Mesendoderm (in vitro differentiated cells): ENCODE data around the gene SULF2.

Source experiments
- DNase-seq: peaks from one replicate; pipeline ENCODE4 v3.0.0; 2013
- H2AK5ac ChIP-seq: 2 replicates; pipeline ENCODE4 v1.6.1; 2013; ENCODE audit warnings: low read length, inconsistent platforms
- H2BK120ac ChIP-seq: 2 replicates; pipeline ENCODE4 v1.6.1; 2013; ENCODE audit warnings: low read depth, mild to moderate bottlenecking, low read length, moderate library complexity, mixed read lengths
- H2BK15ac ChIP-seq: replicated peaks from 2 replicates; pipeline ENCODE4 v1.6.1; 2013; ENCODE audit warnings: low read depth, mild to moderate bottlenecking, moderate library complexity
- H2BK5ac ChIP-seq: 2 replicates; pipeline ENCODE4 v1.6.1; 2013; ENCODE audit warnings: low read length, inconsistent platforms
- H3K18ac ChIP-seq: 2 replicates; pipeline ENCODE4 v1.6.1; 2013; ENCODE audit warnings: mild to moderate bottlenecking, low read length, mixed read lengths
- H3K23ac ChIP-seq: one replicate; pipeline ENCODE4 v1.6.1; 2013; ENCODE audit warnings: low read length
- H3K27ac ChIP-seq: 2 replicates; pipeline ENCODE4 v1.5.1; 2013; ENCODE audit warnings: low read depth, mild to moderate bottlenecking, inconsistent platforms, low read length, moderate library complexity
- H3K27me3 ChIP-seq: 2 replicates; pipeline ENCODE4 v1.6.1; 2013; ENCODE audit warnings: low read length, control low read depth, mild to moderate bottlenecking, inconsistent platforms; ENCODE audit not compliant: insufficient read depth, poor library complexity
- H3K36me3 ChIP-seq: 2 replicates; pipeline ENCODE4 v1.6.1; 2013; ENCODE audit warnings: low read length, inconsistent platforms; ENCODE audit not compliant: control insufficient read depth, insufficient read depth
- H3K4ac ChIP-seq: one replicate; pipeline ENCODE4 v1.6.1; 2013; ENCODE audit warnings: low read depth, mild to moderate bottlenecking, low read length, moderate library complexity
- H3K4me1 ChIP-seq: 2 replicates; pipeline ENCODE4 v1.6.1; 2013; ENCODE audit warnings: low read depth, low read length, inconsistent platforms; ENCODE audit not compliant: control insufficient read depth
- H3K4me2 ChIP-seq: 2 replicates; pipeline ENCODE4 v1.6.1; 2013; ENCODE audit warnings: low read length
- H3K4me3 ChIP-seq: 2 replicates; pipeline ENCODE4 v1.5.1; 2013; ENCODE audit warnings: mild to moderate bottlenecking, low read length
- H3K56ac ChIP-seq: one replicate; pipeline ENCODE4 v1.6.1; 2013; ENCODE audit warnings: low read length
- H3K79me1 ChIP-seq: 2 replicates; pipeline ENCODE4 v1.6.1; 2013; ENCODE audit warnings: low read length, inconsistent platforms
- H3K79me2 ChIP-seq: 2 replicates; pipeline ENCODE4 v1.6.1; 2013; ENCODE audit warnings: mild to moderate bottlenecking, low read length; ENCODE audit not compliant: control insufficient read depth, insufficient read depth
- H3K9ac ChIP-seq: 2 replicates; pipeline ENCODE4 v1.6.1; 2013; ENCODE audit warnings: low read length, inconsistent platforms
- H4K5ac ChIP-seq: one replicate; pipeline ENCODE4 v1.6.1; 2013; ENCODE audit warnings: low read length
- H4K8ac ChIP-seq: one replicate; pipeline ENCODE4 v1.6.1; 2013; ENCODE audit warnings: low read depth, mild to moderate bottlenecking, control low read depth, low read length, moderate library complexity
- WGBS: extraction: QIAGEN DNeasy Blood & Tissue Kit; methylation state at CpG from one replicate; pipeline ENCODE4 v1.1.7; 2013; ENCODE audit warnings: low lambda C conversion rate, missing lambda C conversion rate; ENCODE audit not compliant: insufficient coverage; ENCODE audit errors: extremely low coverage; 5-methylcytosine and 5-hydroxymethylcytosine counted together

Gene SULF2

GRCh38 chr20:47711046-47711752 lies 74.1 kb downstream of the SULF2 start:
- no peak overlapping the region for H3K27ac ChIP-seq
- no peak overlapping the region for H3K4ac ChIP-seq
- no peaks in the 10 kb centered on the region for H3K27me3 ChIP-seq
- H3K36me3 ChIP-seq: no peaks in the 10 kb centered on the region
- no peak for DNase-seq
- H2AK5ac ChIP-seq: no peak overlapping the region
- H3K4me3 ChIP-seq: no peak overlapping the region
- H2BK5ac ChIP-seq: no peak overlapping the region
- H3K79me2 ChIP-seq: no peaks in the 10 kb centered on the region
- H3K9ac ChIP-seq: no peak overlapping the region
- no peak overlapping the region for H2BK15ac ChIP-seq
- no peak overlapping the region for H3K23ac ChIP-seq
- H3K4me1 ChIP-seq: no peaks in the 10 kb centered on the region
- no peak overlapping the region for H3K18ac ChIP-seq
- no CpG with 5 or more reads among the region's 19 CpGs for WGBS
- no peaks in the 10 kb centered on the region for H3K79me1 ChIP-seq
- no peak overlapping the region for H2BK120ac ChIP-seq
- H3K4me2 ChIP-seq: no peak overlapping the region
- no peak overlapping the region for H3K56ac ChIP-seq
- H4K5ac ChIP-seq: no peak overlapping the region
- no peak overlapping the region for H4K8ac ChIP-seq

GRCh38 chr20:47710665-47711045 lies 74.6 kb downstream of the SULF2 start:
- no peak for DNase-seq
- H3K4me2 ChIP-seq: no peak overlapping the region
- no peak overlapping the region for H3K9ac ChIP-seq
- H4K5ac ChIP-seq: no peak overlapping the region
- H4K8ac ChIP-seq: no peak overlapping the region
- H3K27me3 ChIP-seq: no peaks in the 10 kb centered on the region
- no peaks in the 10 kb centered on the region for H3K4me1 ChIP-seq
- H3K23ac ChIP-seq: no peak overlapping the region
- no CpG with 5 or more reads among the region's 10 CpGs for WGBS
- no peak overlapping the region for H3K27ac ChIP-seq
- no peaks in the 10 kb centered on the region for H3K36me3 ChIP-seq
- no peak overlapping the region for H3K56ac ChIP-seq
- no peak overlapping the region for H2BK120ac ChIP-seq
- no peaks in the 10 kb centered on the region for H3K79me1 ChIP-seq
- no peak overlapping the region for H3K4ac ChIP-seq
- no peak overlapping the region for H3K18ac ChIP-seq
- H3K4me3 ChIP-seq: no peak overlapping the region
- no peak overlapping the region for H2BK15ac ChIP-seq
- H2BK5ac ChIP-seq: no peak overlapping the region
- no peak overlapping the region for H2AK5ac ChIP-seq
- no peaks in the 10 kb centered on the region for H3K79me2 ChIP-seq

GRCh38 chr20:47708953-47709833 lies 76.1 kb downstream of the SULF2 start:
- H3K4me2 ChIP-seq: no peak overlapping the region
- no peaks in the 10 kb centered on the region for H3K36me3 ChIP-seq
- no peaks in the 10 kb centered on the region for H3K79me2 ChIP-seq
- no peak for DNase-seq
- H3K27ac ChIP-seq: no peak overlapping the region
- H4K8ac ChIP-seq: no peak overlapping the region
- H3K79me1 ChIP-seq: no peaks in the 10 kb centered on the region
- H3K9ac ChIP-seq: no peak overlapping the region
- no peak overlapping the region for H3K23ac ChIP-seq
- H3K4me1 ChIP-seq: no peaks in the 10 kb centered on the region
- H2BK120ac ChIP-seq: no peak overlapping the region
- WGBS: no CpG with 5 or more reads among the region's 10 CpGs
- no peak overlapping the region for H3K4me3 ChIP-seq
- H4K5ac ChIP-seq: no peak overlapping the region
- no peak overlapping the region for H3K4ac ChIP-seq
- H2AK5ac ChIP-seq: no peak overlapping the region
- no peak overlapping the region for H2BK5ac ChIP-seq
- H3K18ac ChIP-seq: no peak overlapping the region
- H2BK15ac ChIP-seq: no peak overlapping the region
- H3K56ac ChIP-seq: no peak overlapping the region
- H3K27me3 ChIP-seq: no peaks in the 10 kb centered on the region

- Histone ChIP-seq H3K4me1 (no peaks in the 10 kb centered on the region), H3K79me1 (no peaks in the 10 kb centered on the region), H4K8ac (no peak overlapping the region), H3K9ac (no peak overlapping the region), H2BK15ac (no peak overlapping the region), H3K79me2 (no peaks in the 10 kb centered on the region), H2BK120ac (no peak overlapping the region), H2AK5ac (no peak overlapping the region), H3K36me3 (no peaks in the 10 kb centered on the region), H3K56ac (no peak overlapping the region), H3K4me2 (no peak overlapping the region), H3K4ac (no peak overlapping the region), H3K23ac (no peak overlapping the region), H3K4me3 (no peak overlapping the region), H3K27me3 (no peaks in the 10 kb centered on the region), H2BK5ac (no peak overlapping the region), H3K27ac (no peak overlapping the region), H3K18ac (no peak overlapping the region), H4K5ac (no peak overlapping the region)
- WGBS: no CpG with 5 or more reads among the region's 10 CpGs
- no peak for DNase-seq
These were observed 77.0 kb downstream of the SULF2 start for GRCh38 chr20:47708140-47708807.

- Histone ChIP-seq H3K4me1 (no peaks in the 10 kb centered on the region), H3K18ac (no peak overlapping the region), H3K9ac (no peak overlapping the region), H3K4ac (no peak overlapping the region), H3K4me3 (no peak overlapping the region), H3K23ac (no peak overlapping the region), H2AK5ac (no peak overlapping the region), H2BK120ac (no peak overlapping the region), H3K4me2 (no peak overlapping the region), H4K5ac (no peak overlapping the region), H3K79me2 (no peaks in the 10 kb centered on the region), H2BK5ac (no peak overlapping the region), H3K27me3 (no peaks in the 10 kb centered on the region), H3K27ac (no peak overlapping the region), H3K56ac (no peak overlapping the region), H2BK15ac (no peak overlapping the region), H3K79me1 (no peaks in the 10 kb centered on the region), H3K36me3 (no peaks in the 10 kb centered on the region), H4K8ac (no peak overlapping the region)
- WGBS: no CpG with 5 or more reads among the region's 5 CpGs
- DNase-seq: no peak
These were observed 78.9 kb downstream of the SULF2 start for GRCh38 chr20:47706345-47706744.
